H1 (cell line): Measurements from ENCODE around the gene NFKB1. TPM values are rescaled to one million over a fixed set of nuclear protein-coding genes. Genes with fewer than 3 reads are reported as not detected.

Source experiments
- polyA plus RNA-seq, 7 experiments: library from polyadenylated mRNA; depleted of rRNA in 3 of 7; stranded (reverse) in 5 of 7; unstranded in 2 of 7; fragments of >200 nt in 5 of 7; fragments of 200-250 nt in 2 of 7; gene quantifications; 1 replicate in 5 of 7; 2 replicates in 1 of 7; 4 replicates in 1 of 7; pipeline versions ENCODE4 v1.2.1 to v1.2.3, GENCODE V29; 2011 to 2013; ENCODE audit warnings: missing spikeins in 2 of 7, mixed read lengths in 2 of 7
- total RNA-seq: library from RNA; stranded (reverse); fragmentation: NEBNext Ultra II Directional; extraction: Animal tissue kit (Norgen Biotek cat#: 25700); gene quantifications from 2 replicates; pipeline ENCODE4 v1.2.1, GENCODE V29; 2021
- TF ChIP-seq, protein P1 (sequence below): IDR thresholded peaks from 2 replicates; pipeline ENCODE4 v1.6.1; 2012; ENCODE audit warnings: inconsistent platforms

Gene NFKB1
- total and polyA plus RNA-seq, 2 of the 8 experiments (the other 6 are each of a cell fraction or from before 2014, with no cell fraction given): 2.9 to 6.8 TPM

DNA sequence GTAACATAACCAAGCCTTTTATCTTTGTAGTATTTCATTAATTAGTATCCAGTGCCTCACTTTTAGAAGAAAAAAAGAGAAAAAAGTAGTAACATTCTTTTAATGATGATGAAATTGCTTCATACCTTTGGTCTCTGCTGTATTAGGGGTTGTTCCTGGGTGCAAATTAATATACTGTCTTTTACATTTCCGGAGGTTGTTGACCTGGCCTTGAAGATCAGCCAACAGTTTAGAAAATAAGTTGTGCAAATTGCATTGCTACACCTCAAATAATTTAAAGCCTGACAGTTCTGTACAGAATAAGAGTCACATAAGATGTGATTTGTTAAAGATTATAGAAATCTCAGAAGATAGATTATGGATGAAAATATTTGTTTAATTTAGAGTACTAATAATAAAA is 3.8 kb downstream of the NFKB1 start (continued):
- TF ChIP-seq, protein P1, sequence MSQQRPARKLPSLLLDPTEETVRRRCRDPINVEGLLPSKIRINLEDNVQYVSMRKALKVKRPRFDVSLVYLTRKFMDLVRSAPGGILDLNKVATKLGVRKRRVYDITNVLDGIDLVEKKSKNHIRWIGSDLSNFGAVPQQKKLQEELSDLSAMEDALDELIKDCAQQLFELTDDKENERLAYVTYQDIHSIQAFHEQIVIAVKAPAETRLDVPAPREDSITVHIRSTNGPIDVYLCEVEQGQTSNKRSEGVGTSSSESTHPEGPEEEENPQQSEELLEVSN: no peak
